Muscle layer of colon (tissue), 2 donors: Measurements from ENCODE around the gene ROR2.

ENCODE experiments used
- H3K27ac ChIP-seq: one replicate; pipeline ENCODE4 v1.7.0; 2013; ENCODE audit warnings: low read depth, mild to moderate bottlenecking, low read length, moderate library complexity
- H3K27me3 ChIP-seq, 2 donors: one replicate each; pipeline ENCODE4 v1.7.0; 2013; ENCODE audit warnings: low read length in 2 of 2, mild to moderate bottlenecking in 2 of 2; ENCODE audit not compliant: insufficient read depth in 2 of 2, control insufficient read depth in 1 of 2
- H3K36me3 ChIP-seq: one replicate; pipeline ENCODE4 v1.7.0; 2013; ENCODE audit warnings: mild to moderate bottlenecking, low read length; ENCODE audit not compliant: insufficient read depth
- H3K4me1 ChIP-seq: one replicate; pipeline ENCODE4 v1.7.0; 2013; ENCODE audit warnings: mild to moderate bottlenecking, low read length; ENCODE audit not compliant: insufficient read depth
- H3K4me3 ChIP-seq, 2 donors: one replicate each; pipeline ENCODE4 v1.7.0; 2013; ENCODE audit warnings: low read length in 2 of 2, low read depth in 1 of 2, mild to moderate bottlenecking in 1 of 2, moderate library complexity in 1 of 2
- H3K9ac ChIP-seq: one replicate; pipeline ENCODE4 v1.7.0; 2013; ENCODE audit warnings: low read length
- H3K9me3 ChIP-seq: one replicate; pipeline ENCODE4 v1.7.0; 2013; ENCODE audit warnings: mild to moderate bottlenecking, low read length
- donor health status: abdominal sarcoma.
- donor health status: Adenocarcinoma of cecum.

Gene ROR2

GRCh38 chr9:91606255-91606995, 343.6 kb downstream of the ROR2 start:
- Histone ChIP-seq H3K36me3 (no peaks in the 10 kb centered on the region), H3K27me3 (no peaks in the 10 kb centered on the region), H3K9ac (no peak overlapping the region), H3K4me3 (no peak overlapping the region), H3K4me1 (no peaks in the 10 kb centered on the region), H3K9me3 (no peaks in the 10 kb centered on the region), H3K27ac (no peak overlapping the region)

DNA sequence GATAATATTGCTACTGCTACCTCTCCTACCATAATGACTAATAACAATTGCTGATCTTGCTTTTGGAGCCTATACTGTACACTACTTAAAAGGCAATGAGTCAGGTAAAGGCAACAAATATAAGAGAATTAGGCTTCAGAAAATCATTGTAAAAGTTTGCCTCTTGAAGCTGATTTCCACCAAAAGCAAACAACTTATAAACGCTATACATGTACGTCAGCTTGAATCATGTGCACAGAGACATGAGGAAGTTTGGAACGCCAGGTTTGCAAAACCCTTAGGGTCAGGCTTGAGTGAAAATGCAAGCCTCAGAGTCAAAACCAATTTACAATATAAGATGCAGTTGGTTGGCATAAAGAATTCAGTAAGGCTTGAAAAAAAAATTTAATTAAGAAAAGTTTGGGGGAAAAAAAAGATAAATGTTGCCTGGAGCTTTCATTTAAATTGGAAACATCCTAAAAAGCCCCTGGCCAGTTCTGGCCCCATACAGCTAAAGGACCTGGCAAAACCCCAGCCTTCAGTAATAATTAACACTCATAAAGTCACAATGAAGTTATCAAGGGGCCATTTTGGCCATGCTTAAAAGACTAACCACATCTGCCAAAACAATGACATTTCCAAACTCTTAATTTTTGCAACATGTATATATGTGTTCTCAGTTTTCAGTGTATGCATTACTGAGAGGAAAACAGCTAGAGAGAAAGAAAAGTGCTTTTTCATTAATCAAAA, 345.4 kb downstream of the ROR2 start:
- Histone ChIP-seq H3K27me3 (no peaks in the 10 kb centered on the region), H3K36me3 (no peaks in the 10 kb centered on the region), H3K4me3 (no peak overlapping the region), H3K9ac (no peak overlapping the region), H3K9me3 (no peaks in the 10 kb centered on the region), H3K27ac (no peak overlapping the region), H3K4me1 (no peaks in the 10 kb centered on the region)

DNA sequence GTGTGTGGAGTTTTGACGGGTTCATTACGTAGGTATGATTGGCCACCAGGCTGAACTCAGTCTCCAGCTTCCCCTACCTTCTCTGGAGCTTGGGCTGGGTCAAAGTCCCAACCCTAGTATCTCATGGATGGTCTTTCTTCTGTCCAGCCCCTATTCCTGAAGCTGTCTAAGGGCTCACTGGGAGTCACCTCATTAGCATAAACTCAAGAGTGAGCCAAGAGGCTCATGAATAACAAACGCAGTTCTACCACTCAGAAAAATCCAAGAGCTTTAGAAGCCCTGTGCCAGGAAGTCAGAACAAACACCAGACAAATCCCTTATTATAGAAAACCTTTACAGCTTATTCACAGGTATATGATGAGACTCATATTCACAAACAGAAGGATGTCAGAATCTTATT, 346.1 kb downstream of the ROR2 start:
- H3K9me3 ChIP-seq, result no peaks in the 10 kb centered on the region
- no peaks in the 10 kb centered on the region for H3K36me3 ChIP-seq
- H3K9ac ChIP-seq, result no peak overlapping the region
- H3K4me3 ChIP-seq, result no peak overlapping the region
- no peak overlapping the region for H3K27ac ChIP-seq
- no peaks in the 10 kb centered on the region for H3K27me3 ChIP-seq
- no peaks in the 10 kb centered on the region for H3K4me1 ChIP-seq

- H3K9ac ChIP-seq, result no peak overlapping the region
- H3K9me3 ChIP-seq, result no peaks in the 10 kb centered on the region
- H3K36me3 ChIP-seq, result no peaks in the 10 kb centered on the region
- no peak overlapping the region for H3K27ac ChIP-seq
- H3K4me3 ChIP-seq, result no peak overlapping the region
- H3K4me1 ChIP-seq, result no peaks in the 10 kb centered on the region
- no peaks in the 10 kb centered on the region for H3K27me3 ChIP-seq
These were observed 350.5 kb downstream of the ROR2 start for GRCh38 chr9:91599564-91599963.

DNA sequence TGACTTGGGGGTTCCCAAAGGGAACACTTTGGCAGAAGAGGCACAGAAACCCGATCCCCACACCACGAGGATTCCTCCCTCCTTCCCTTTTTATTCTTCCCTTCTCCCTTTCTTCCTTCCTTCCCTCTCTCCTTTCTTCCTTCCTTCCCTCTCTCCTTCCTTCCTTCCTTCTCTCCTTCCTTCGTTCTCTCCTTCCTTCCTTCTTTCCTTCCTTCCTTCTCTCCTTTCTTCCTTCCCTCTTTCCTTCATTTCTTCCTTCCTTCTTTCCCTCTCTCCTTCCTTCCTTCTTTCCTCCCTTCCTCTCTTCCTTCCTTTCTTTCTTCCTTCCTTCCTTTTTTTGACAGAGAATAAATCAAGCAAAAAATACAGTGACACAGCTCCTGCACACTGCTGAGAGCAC, 358.4 kb downstream of the ROR2 start:
- Histone ChIP-seq H3K27ac (no peak overlapping the region), H3K27me3 (no peaks in the 10 kb centered on the region), H3K36me3 (no peaks in the 10 kb centered on the region), H3K9ac (no peak overlapping the region), H3K4me3 (no peak overlapping the region), H3K9me3 (no peaks in the 10 kb centered on the region), H3K4me1 (peaks cover 9% of the 10 kb centered on the region)

GRCh38 chr9:91589101-91589553, 360.9 kb downstream of the ROR2 start:
- H3K36me3 ChIP-seq, result no peaks in the 10 kb centered on the region
- no peaks in the 10 kb centered on the region for H3K9me3 ChIP-seq
- H3K27me3 ChIP-seq, result no peaks in the 10 kb centered on the region
- H3K4me3 ChIP-seq, result no peak overlapping the region
- H3K4me1 ChIP-seq, result peaks cover 9% of the 10 kb centered on the region
- H3K9ac ChIP-seq, result no peak overlapping the region
- H3K27ac ChIP-seq, result no peak overlapping the region

GRCh38 chr9:91586282-91586681, 363.7 kb downstream of the ROR2 start:
- no peak overlapping the region for H3K4me3 ChIP-seq
- H3K27ac ChIP-seq, result no peak overlapping the region
- no peaks in the 10 kb centered on the region for H3K9me3 ChIP-seq
- H3K27me3 ChIP-seq, result no peaks in the 10 kb centered on the region
- H3K9ac ChIP-seq, result no peak overlapping the region
- no peaks in the 10 kb centered on the region for H3K36me3 ChIP-seq
- H3K4me1 ChIP-seq, result peaks cover 9% of the 10 kb centered on the region

DNA sequence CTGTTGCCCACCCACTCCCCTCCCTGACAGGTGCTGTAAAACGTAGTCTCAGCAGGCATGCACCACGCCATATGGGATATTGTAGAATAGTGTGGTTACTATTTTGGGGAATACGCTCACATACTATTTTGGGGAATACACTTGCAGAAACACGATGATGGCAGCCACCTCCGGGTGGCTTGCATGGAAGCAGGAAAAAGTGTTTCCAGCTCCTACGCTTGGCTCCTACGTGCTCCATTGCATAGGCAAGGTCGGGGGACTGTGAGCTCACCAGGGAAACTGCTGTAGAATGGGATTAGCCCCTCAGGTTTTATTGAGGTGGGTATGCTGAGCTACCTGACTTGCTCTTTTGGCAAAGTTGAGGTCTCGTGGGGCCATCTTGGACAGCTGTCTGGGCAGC, 366.1 kb downstream of the ROR2 start:
- H3K27ac ChIP-seq, result no peak overlapping the region
- no peak overlapping the region for H3K9ac ChIP-seq
- peaks cover under 1% of the 10 kb centered on the region for H3K4me1 ChIP-seq
- no peaks in the 10 kb centered on the region for H3K36me3 ChIP-seq
- no peak overlapping the region for H3K4me3 ChIP-seq
- H3K9me3 ChIP-seq, result no peaks in the 10 kb centered on the region
- H3K27me3 ChIP-seq, result no peaks in the 10 kb centered on the region

- Histone ChIP-seq H3K36me3 (no peaks in the 10 kb centered on the region), H3K27ac (no peak overlapping the region), H3K9me3 (no peaks in the 10 kb centered on the region), H3K9ac (no peak overlapping the region), H3K27me3 (no peaks in the 10 kb centered on the region), H3K4me3 (no peak overlapping the region), H3K4me1 (peaks cover 5% of the 10 kb centered on the region)
These were observed 366.7 kb downstream of the ROR2 start for GRCh38 chr9:91583161-91583875.

GRCh38 chr9:91582181-91582580, 367.8 kb downstream of the ROR2 start:
- H3K4me1 ChIP-seq, result peaks cover 15% of the 10 kb centered on the region
- no peaks in the 10 kb centered on the region for H3K27me3 ChIP-seq
- no peak overlapping the region for H3K27ac ChIP-seq
- H3K9ac ChIP-seq, result no peak overlapping the region
- no peaks in the 10 kb centered on the region for H3K36me3 ChIP-seq
- H3K9me3 ChIP-seq, result no peaks in the 10 kb centered on the region
- H3K4me3 ChIP-seq, result no peak overlapping the region

GRCh38 chr9:91580136-91580535, 369.9 kb downstream of the ROR2 start:
- Histone ChIP-seq H3K4me3 (no peak overlapping the region), H3K27me3 (no peaks in the 10 kb centered on the region), H3K9me3 (no peaks in the 10 kb centered on the region), H3K27ac (no peak overlapping the region), H3K4me1 (peaks cover 17% of the 10 kb centered on the region), H3K9ac (no peak overlapping the region), H3K36me3 (no peaks in the 10 kb centered on the region)
